GM23248 (cell line): ENCODE data around the gene ST6GALNAC6. TPM values are rescaled to one million over a fixed set of nuclear protein-coding genes. Genes with fewer than 3 reads are reported as not detected.
A peak's percentile ranks its signal among the peaks of the same experiment; 100 is the strongest.

Source experiments
- DNase-seq: peaks from one replicate; pipeline ENCODE4 v3.0.0-alpha.2; 2015
- H2AFZ ChIP-seq: fragments of 200-600 bp; sonication (generic); 2 replicates; pipeline ENCODE4 v1.6.1; 2016; ENCODE audit warnings: antibody characterized with exemption
- H3F3A ChIP-seq: fragments of 200-600 bp; sonication (generic); 2 replicates; pipeline ENCODE4 v1.6.1; 2016; ENCODE audit warnings: mild to moderate bottlenecking, antibody characterized with exemption, mixed run types; ENCODE audit not compliant: insufficient read depth
- H3K27ac ChIP-seq: fragments of 200-600 bp; sonication (generic); 2 replicates; pipeline ENCODE4 v1.5.1; 2016; ENCODE audit warnings: mild to moderate bottlenecking
- H3K27me3 ChIP-seq: fragments of 200-600 bp; sonication (generic); replicated peaks from 2 replicates; pipeline ENCODE4 v1.6.1; 2016; ENCODE audit warnings: mild to moderate bottlenecking; ENCODE audit not compliant: insufficient read depth
- H3K36me3 ChIP-seq: fragments of 200-600 bp; sonication (generic); 2 replicates; pipeline ENCODE4 v1.6.1; 2016; ENCODE audit warnings: low read depth, mild to moderate bottlenecking
- H3K4me1 ChIP-seq: fragments of 200-600 bp; sonication (generic); 2 replicates; pipeline ENCODE4 v1.6.1; 2016; ENCODE audit warnings: mild to moderate bottlenecking; ENCODE audit not compliant: insufficient read depth
- H3K4me2 ChIP-seq: fragments of 200-600 bp; sonication (generic); one replicate; pipeline ENCODE4 v1.6.1; 2016; ENCODE audit warnings: mild to moderate bottlenecking; ENCODE audit not compliant: unreplicated experiment
- H3K4me3 ChIP-seq: fragments of 200-600 bp; sonication (generic); 2 replicates; pipeline ENCODE4 v1.5.1; 2016; ENCODE audit warnings: mild to moderate bottlenecking
- H3K79me2 ChIP-seq: fragments of 200-600 bp; sonication (generic); 2 replicates; pipeline ENCODE4 v1.6.1; 2016; ENCODE audit warnings: mild to moderate bottlenecking; ENCODE audit not compliant: insufficient read depth
- H3K9ac ChIP-seq: fragments of 200-600 bp; sonication (generic); 2 replicates; pipeline ENCODE4 v1.6.1; 2016; ENCODE audit warnings: mild to moderate bottlenecking
- H3K9me2 ChIP-seq: fragments of 200-600 bp; sonication (generic); 2 replicates; pipeline ENCODE4 v1.6.1; 2016; ENCODE audit warnings: mixed run types, mild to moderate bottlenecking, moderate library complexity; ENCODE audit not compliant: insufficient read depth
- H3K9me3 ChIP-seq: fragments of 200-600 bp; sonication (generic); one replicate; pipeline ENCODE4 v1.6.1; 2017; ENCODE audit warnings: low read depth
- H4K20me1 ChIP-seq: fragments of 200-600 bp; sonication (generic); 2 replicates; pipeline ENCODE4 v1.6.0; 2016; ENCODE audit not compliant: insufficient read depth
- EZH2 ChIP-seq: fragments of 200-600 bp; sonication (generic); IDR thresholded peaks from 2 replicates; pipeline ENCODE4 v1.6.1; 2018; ENCODE audit warnings: antibody characterized with exemption, mild to moderate bottlenecking; ENCODE audit not compliant: insufficient read depth, poor library complexity, severe bottlenecking
- EZH2phosphoT487 ChIP-seq: fragments of 200-600 bp; sonication (generic); IDR thresholded peaks from 2 replicates; pipeline ENCODE4 v1.6.1; 2018; ENCODE audit warnings: antibody characterized with exemption, moderate library complexity, mild to moderate bottlenecking, low read depth; ENCODE audit not compliant: insufficient read depth
- WGBS, 2 experiments: methylation state at CpG; one replicate each; pipeline ENCODE4 v1.1.6; 2015 to 2017; ENCODE audit warnings: low lambda C conversion rate in 2 of 2, low coverage in 1 of 2; ENCODE audit errors: missing lambda C conversion rate in 2 of 2; 5-methylcytosine and 5-hydroxymethylcytosine counted together
- in situ Hi-C: fragments of 300-500 bp; cut with MboI; formaldehyde crosslinking; loops from 2 replicates; pipeline ENCODE4 v1.15.0; 2020
- polyA plus RNA-seq: library from polyadenylated mRNA; unstranded; fragments of >200 nt; fragmentation: Nextera tagmentation; extraction: Ambion mirVana; gene quantifications from 2 replicates; pipeline ENCODE4 v1.2.1, GENCODE V29; 2016
- total RNA-seq: library from RNA; depleted of rRNA; stranded (reverse); fragments of >200 nt; shearing (Covaris generic); gene quantifications from 2 replicates; pipeline ENCODE4 v1.2.3, GENCODE V29; 2014

The ST6GALNAC6 gene
- total and polyA plus RNA-seq, 2 experiments from 2014 or later = 81.1 to 88.0 TPM

GRCh38 chr9:127924736-127925444 lies 25.5 kb upstream of the ST6GALNAC6 start:
- Histone ChIP-seq H2AFZ (no peak overlapping the region), H3K4me2 (no peak overlapping the region), H3K27me3 (no peaks in the 10 kb centered on the region), H3K9me3 (no peaks in the 10 kb centered on the region), H3K79me2 (no peaks in the 10 kb centered on the region), H3K4me3 (no peak overlapping the region), H3K4me1 (peaks cover 29% of the 10 kb centered on the region), H3K9ac (no peak overlapping the region), H4K20me1 (no peaks in the 10 kb centered on the region), H3K27ac (no peak overlapping the region), H3K9me2 (no peaks in the 10 kb centered on the region), H3K36me3 (no peaks in the 10 kb centered on the region), H3F3A (peaks cover 24% of the 10 kb centered on the region)
- no peak for DNase-seq
- WGBS, 2 experiments = 91 to 92% methylated on average over 22 of the region's 22 CpGs
- in situ Hi-C loops = no loop called here
- TF ChIP-seq EZH2phosphoT487 (no peak), EZH2 (no peak)

DNA sequence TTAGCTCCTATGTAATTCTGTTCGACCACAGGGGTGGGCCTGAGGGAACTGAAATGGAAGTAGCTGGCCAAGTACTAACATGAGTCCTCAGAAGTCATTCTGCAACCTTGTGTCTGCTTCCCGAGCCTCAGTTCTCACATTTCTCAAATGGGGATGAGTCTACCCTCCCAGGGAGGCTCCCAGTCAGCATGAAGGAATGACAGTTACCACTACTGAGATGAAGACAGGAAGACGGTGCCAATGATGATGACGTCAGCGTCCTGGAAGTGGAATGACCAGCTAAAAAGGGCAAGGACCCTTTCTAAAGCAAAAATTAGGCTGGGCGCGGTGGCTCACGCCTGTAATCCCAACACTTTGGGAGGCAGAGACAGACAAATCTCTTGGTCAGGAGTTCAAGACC lies 24.4 kb upstream of the ST6GALNAC6 start:
- DNase-seq = peak; percentile 97
- H3K36me3 ChIP-seq = no peaks in the 10 kb centered on the region
- peaks cover 27% of the 10 kb centered on the region for H3F3A ChIP-seq
- peak overlapping the region; percentile 6 for H3K4me2 ChIP-seq
- H3K4me1 ChIP-seq = peaks cover 37% of the 10 kb centered on the region
- no peaks in the 10 kb centered on the region for H3K9me2 ChIP-seq
- no peak overlapping the region for H3K4me3 ChIP-seq
- in situ Hi-C loops = no loop called here
- 22 to 24% methylated on average over 8 of the region's 8 CpGs for WGBS, 2 experiments
- TF ChIP-seq EZH2phosphoT487 (no peak), EZH2 (no peak)
- no peaks in the 10 kb centered on the region for H4K20me1 ChIP-seq
- H3K9ac ChIP-seq = peak overlapping the region; percentile 73
- no peaks in the 10 kb centered on the region for H3K9me3 ChIP-seq
- H3K27me3 ChIP-seq = no peaks in the 10 kb centered on the region
- no peak overlapping the region for H2AFZ ChIP-seq
- peak overlapping the region; percentile 96 for H3K27ac ChIP-seq
- H3K79me2 ChIP-seq = no peaks in the 10 kb centered on the region

DNA sequence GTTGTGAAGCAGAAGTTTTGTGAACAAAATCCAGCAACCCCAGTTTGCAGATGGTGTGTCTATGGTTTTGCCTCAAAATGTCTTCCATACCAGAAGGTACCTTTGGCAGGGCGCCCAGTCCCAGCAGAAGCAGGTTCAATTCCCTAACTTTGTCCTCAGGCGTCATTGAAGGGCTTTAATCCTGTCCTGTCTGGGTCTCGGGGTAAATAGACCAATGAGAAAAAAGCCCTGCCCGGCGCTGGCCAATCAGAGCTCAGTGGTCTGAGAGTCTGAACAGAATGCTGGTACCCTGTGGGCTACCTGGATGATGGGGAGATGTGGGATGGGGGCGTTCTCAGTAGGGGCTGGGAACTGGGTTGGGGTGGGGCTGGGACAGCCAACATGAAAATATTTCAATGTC lies 23.6 kb upstream of the ST6GALNAC6 start:
- DNase-seq = no peak
- 65 to 66% methylated on average over 6 of the region's 6 CpGs for WGBS, 2 experiments
- Histone ChIP-seq H3K9me3 (no peaks in the 10 kb centered on the region), H3K27ac (peak overlapping the region; percentile 96), H3K27me3 (no peaks in the 10 kb centered on the region), H4K20me1 (no peaks in the 10 kb centered on the region), H3F3A (peaks cover 34% of the 10 kb centered on the region), H2AFZ (no peak overlapping the region), H3K4me1 (peaks cover 39% of the 10 kb centered on the region), H3K4me2 (peak overlapping the region; percentile 6), H3K4me3 (no peak overlapping the region), H3K9ac (peak overlapping the region; percentile 73), H3K79me2 (no peaks in the 10 kb centered on the region), H3K9me2 (no peaks in the 10 kb centered on the region), H3K36me3 (no peaks in the 10 kb centered on the region)
- TF ChIP-seq EZH2phosphoT487 (no peak), EZH2 (no peak)
- in situ Hi-C loops = no loop called here

GRCh38 chr9:127921557-127922120 lies 22.2 kb upstream of the ST6GALNAC6 start:
- peak overlapping the region; percentile 72 for H3K4me2 ChIP-seq
- no peaks in the 10 kb centered on the region for H3K36me3 ChIP-seq
- H3K4me1 ChIP-seq = peaks cover 46% of the 10 kb centered on the region
- H3F3A ChIP-seq = peaks cover 42% of the 10 kb centered on the region
- WGBS, 2 experiments = 0 to 5% methylated on average over 35 to 41 of the region's 45 CpGs
- H3K4me3 ChIP-seq = peak overlapping the region; percentile 51
- DNase-seq = peak; percentile 71
- H3K9ac ChIP-seq = peak overlapping the region; percentile 65
- 0 out of 2 replicates have a peak, but pooled peaks cover under 1% of the 10 kb centered on the region for H3K79me2 ChIP-seq
- in situ Hi-C loops = no loop called here
- H4K20me1 ChIP-seq = no peaks in the 10 kb centered on the region
- H3K9me2 ChIP-seq = no peaks in the 10 kb centered on the region
- no peak for TF ChIP-seq EZH2phosphoT487
- no peak for TF ChIP-seq EZH2
- H3K27me3 ChIP-seq = no peaks in the 10 kb centered on the region
- H3K27ac ChIP-seq = no peak overlapping the region
- H3K9me3 ChIP-seq = no peaks in the 10 kb centered on the region
- H2AFZ ChIP-seq = peak overlapping the region; percentile 74
